Mesothelial cell of epicardium (in vitro differentiated cells): ENCODE results near the gene IQGAP3. TPM values are rescaled to one million over a fixed set of nuclear protein-coding genes. Genes with fewer than 3 reads are reported as not detected.

Source experiments
- DNase-seq, 2 experiments: peaks; one replicate each; pipeline ENCODE4 v3.0.0; 2021; ENCODE audit warnings: low spot score in 2 of 2; ENCODE audit not compliant: unreplicated experiment in 2 of 2
- H3K27ac Mint-ChIP-seq: 2 replicates; pipeline ENCODE4 v1.8.0; 2021; ENCODE audit warnings: mixed read lengths
- H3K27me3 Mint-ChIP-seq: 2 replicates; pipeline ENCODE4 v1.8.0; 2021; ENCODE audit warnings: low read depth, mixed read lengths
- H3K36me3 Mint-ChIP-seq: 2 replicates; pipeline ENCODE4 v1.8.0; 2021; ENCODE audit warnings: mixed read lengths
- H3K4me1 Mint-ChIP-seq: 2 replicates; pipeline ENCODE4 v1.8.0; 2021; ENCODE audit warnings: mixed read lengths
- H3K4me3 Mint-ChIP-seq: 2 replicates; pipeline ENCODE4 v1.8.0; 2021; ENCODE audit warnings: mild to moderate bottlenecking, moderate library complexity, mixed read lengths
- H3K9me3 Mint-ChIP-seq: 2 replicates; pipeline ENCODE4 v1.8.0; 2021; ENCODE audit warnings: mixed read lengths
- total RNA-seq: library from RNA; stranded (reverse); gene quantifications from 3 replicates; pipeline ENCODE4 v1.2.1, GENCODE V29; 2021
- TF ChIP-seq, protein P1 (sequence below): fragments of 200-600 bp; sonication (generic); IDR thresholded peaks from one replicate; pipeline ENCODE4 v1.5.0; 2021; ENCODE audit warnings: antibody characterized with exemption; ENCODE audit not compliant: unreplicated experiment

Gene IQGAP3
- total RNA-seq, 1 donor from 2014 or later, result 17.6 TPM

DNA sequence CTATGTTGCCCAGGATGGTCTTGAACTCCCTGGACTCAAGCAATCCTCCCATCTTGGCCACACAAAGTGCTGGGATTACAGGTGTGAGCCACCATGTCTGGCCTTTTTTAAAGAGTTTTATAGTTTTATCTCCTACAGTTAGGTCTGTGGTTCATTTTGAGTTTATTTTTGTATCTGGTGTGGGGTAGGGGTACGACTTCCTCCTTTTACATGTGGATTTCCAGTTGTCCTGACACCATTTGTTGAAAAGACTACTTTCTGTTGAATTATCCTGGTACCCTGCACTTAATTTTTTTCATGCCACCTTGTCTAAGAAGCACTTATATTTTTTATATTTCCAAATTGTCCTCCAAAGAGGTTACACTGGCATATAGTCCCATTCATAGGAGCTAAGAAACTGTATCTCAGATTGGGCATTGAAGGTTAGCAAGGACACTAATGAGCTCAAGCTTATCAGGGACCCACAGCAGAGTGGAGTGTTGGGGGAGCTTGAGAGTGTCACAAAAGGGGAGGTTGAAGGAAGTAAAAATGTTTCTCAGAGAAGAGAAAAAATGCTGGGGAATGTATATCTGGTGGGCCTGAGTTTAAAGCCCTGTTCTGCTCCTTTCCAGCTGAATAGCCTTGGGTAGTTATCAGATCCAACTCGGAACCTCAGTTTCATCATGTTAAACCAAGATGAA is 48.4 kb downstream of the IQGAP3 start:
- no peak for DNase-seq
- no peaks in the 10 kb centered on the region for H3K9me3 Mint-ChIP-seq
- no peak overlapping the region for H3K27ac Mint-ChIP-seq
- peaks cover 12% of the 10 kb centered on the region for H3K4me1 Mint-ChIP-seq
- peaks cover 16% of the 10 kb centered on the region for H3K36me3 Mint-ChIP-seq
- no peak overlapping the region for H3K4me3 Mint-ChIP-seq
- no peaks in the 10 kb centered on the region for H3K27me3 Mint-ChIP-seq
- TF ChIP-seq, protein P1, sequence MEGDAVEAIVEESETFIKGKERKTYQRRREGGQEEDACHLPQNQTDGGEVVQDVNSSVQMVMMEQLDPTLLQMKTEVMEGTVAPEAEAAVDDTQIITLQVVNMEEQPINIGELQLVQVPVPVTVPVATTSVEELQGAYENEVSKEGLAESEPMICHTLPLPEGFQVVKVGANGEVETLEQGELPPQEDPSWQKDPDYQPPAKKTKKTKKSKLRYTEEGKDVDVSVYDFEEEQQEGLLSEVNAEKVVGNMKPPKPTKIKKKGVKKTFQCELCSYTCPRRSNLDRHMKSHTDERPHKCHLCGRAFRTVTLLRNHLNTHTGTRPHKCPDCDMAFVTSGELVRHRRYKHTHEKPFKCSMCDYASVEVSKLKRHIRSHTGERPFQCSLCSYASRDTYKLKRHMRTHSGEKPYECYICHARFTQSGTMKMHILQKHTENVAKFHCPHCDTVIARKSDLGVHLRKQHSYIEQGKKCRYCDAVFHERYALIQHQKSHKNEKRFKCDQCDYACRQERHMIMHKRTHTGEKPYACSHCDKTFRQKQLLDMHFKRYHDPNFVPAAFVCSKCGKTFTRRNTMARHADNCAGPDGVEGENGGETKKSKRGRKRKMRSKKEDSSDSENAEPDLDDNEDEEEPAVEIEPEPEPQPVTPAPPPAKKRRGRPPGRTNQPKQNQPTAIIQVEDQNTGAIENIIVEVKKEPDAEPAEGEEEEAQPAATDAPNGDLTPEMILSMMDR, result no peak

DNA sequence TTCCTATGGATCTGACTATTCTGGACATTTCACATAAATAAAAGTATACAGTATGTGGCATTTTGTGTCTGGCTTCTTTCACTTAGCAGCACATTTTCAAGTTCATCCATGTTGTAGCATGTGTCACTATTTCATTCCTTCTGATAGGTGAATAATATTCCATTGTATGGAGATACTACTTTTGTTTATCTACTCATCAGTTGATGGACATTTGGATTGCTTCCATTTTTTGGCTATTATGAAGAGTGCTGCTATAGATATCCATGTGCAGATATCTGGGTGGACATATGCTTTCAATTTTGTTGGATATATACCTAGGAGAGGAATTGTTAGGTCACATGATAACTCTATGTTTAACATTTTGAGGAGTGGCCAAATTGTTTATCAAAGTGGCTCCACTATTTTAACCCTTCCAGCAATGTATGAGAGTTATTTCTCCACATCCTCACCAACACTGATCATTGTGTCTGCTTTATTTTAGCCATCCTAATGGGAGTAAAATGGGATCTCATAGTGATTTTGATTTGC is 49.9 kb downstream of the IQGAP3 start:
- Mint-ChIP-seq H3K27me3 (no peaks in the 10 kb centered on the region), H3K36me3 (peaks cover 6% of the 10 kb centered on the region)
- TF ChIP-seq, protein P1, result no peak

DNA sequence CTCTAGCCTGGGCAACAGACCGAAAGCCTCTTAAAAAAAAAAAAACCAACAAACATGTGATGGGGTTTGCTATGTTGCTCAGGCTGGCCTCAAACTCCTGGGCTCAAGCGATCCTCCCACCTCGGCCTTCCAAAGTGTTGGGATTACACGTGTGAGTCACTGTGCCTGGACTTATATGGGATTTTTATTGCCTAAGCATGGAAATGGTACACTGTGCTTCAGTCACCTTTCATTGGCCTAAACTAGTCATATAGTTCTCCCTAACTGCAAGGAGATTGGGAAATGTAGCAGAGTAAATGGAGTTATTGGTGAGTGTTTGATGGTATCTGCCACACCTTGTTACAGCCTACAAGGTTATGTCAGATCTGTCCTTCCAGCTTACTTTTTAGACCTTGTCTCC is 54.6 kb downstream of the IQGAP3 start:
- H3K4me1 Mint-ChIP-seq, result no peaks in the 10 kb centered on the region
- TF ChIP-seq, protein P1, result no peak
- no peak overlapping the region for H3K27ac Mint-ChIP-seq
- H3K27me3 Mint-ChIP-seq, result peaks cover 1% of the 10 kb centered on the region
- H3K36me3 Mint-ChIP-seq, result no peaks in the 10 kb centered on the region
- H3K4me3 Mint-ChIP-seq, result no peak overlapping the region
- H3K9me3 Mint-ChIP-seq, result no peaks in the 10 kb centered on the region
- no peak for DNase-seq

More for the DNA sequence above, 49.9 kb downstream of the IQGAP3 start:
- Mint-ChIP-seq H3K4me3 (no peak overlapping the region), H3K9me3 (no peaks in the 10 kb centered on the region), H3K4me1 (peaks cover 12% of the 10 kb centered on the region), H3K27ac (no peak overlapping the region)
- no peak for DNase-seq

DNA sequence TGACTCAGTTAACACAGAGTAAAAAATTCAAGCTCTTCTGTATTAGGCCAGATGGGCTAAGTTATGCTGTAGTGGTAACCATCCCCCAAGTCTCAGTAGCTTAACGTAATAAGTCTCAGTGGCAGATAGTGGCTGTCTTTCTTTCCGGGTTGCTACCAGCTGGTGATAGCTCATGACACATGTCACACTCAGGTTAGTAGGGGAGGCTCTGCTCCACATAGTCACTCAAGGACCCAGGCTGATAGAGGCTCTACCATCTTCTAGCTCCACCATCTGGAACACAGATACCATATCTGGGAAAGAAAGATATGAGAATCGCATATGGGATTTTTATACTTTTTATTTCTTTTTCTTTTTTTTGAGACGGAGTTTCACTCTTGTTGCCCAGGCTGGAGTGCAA is 55.5 kb downstream of the IQGAP3 start:
- Mint-ChIP-seq H3K4me3 (no peak overlapping the region), H3K4me1 (no peaks in the 10 kb centered on the region), H3K36me3 (no peaks in the 10 kb centered on the region), H3K27ac (no peak overlapping the region), H3K9me3 (no peaks in the 10 kb centered on the region), H3K27me3 (peaks cover 6% of the 10 kb centered on the region)
- DNase-seq, result no peak
- TF ChIP-seq, protein P1, result no peak

DNA sequence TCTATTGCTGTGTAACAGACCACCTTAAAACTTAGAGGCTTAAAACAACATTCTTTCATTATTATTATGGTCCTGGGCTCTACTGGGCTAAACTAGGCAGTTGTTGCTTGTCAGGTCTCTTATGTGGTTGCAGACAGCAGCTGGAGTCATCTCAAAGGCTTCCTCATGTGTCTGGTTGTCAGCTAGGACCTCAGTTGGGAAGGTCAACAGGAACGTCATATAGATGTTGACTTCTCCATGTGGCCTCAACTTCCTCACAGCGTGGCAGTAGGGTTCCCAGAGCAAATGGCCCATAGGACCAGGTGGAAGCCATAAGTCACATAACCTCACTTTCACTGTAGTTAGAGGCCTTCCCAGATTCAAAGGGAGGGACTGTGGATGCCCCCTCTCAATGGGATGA is 56.4 kb downstream of the IQGAP3 start:
- no peaks in the 10 kb centered on the region for H3K4me1 Mint-ChIP-seq
- TF ChIP-seq, protein P1, result no peak
- no peaks in the 10 kb centered on the region for H3K9me3 Mint-ChIP-seq
- H3K27ac Mint-ChIP-seq, result no peak overlapping the region
- peaks cover 6% of the 10 kb centered on the region for H3K27me3 Mint-ChIP-seq
- no peak for DNase-seq
- no peaks in the 10 kb centered on the region for H3K36me3 Mint-ChIP-seq
- H3K4me3 Mint-ChIP-seq, result no peak overlapping the region
